ENCODE data around the gene LIG1.

The LIG1 gene

GRCh38 chr19:48169939-48170803, at the start of gene LIG1, which contains the start of gene ZSWIM9:
LIG1 (minus strand) TSS chr19:48170344; CDS start chr19:48165566, 4,778 bp downstream.
ZSWIM9 (plus strand) TSS chr19:48170680; CDS start chr19:48171803, 1,123 bp downstream.
- no peak for TF ChIP-seq EZH2 (IDR thresholded peaks at IDR 0.05)
- TF ChIP-seq POLR2AphosphoS5 (IDR thresholded peaks at IDR 0.05; ENCODE audit: borderline replicate concordance, low read depth, low read length): peak; percentile 47; the same call in 1 of the 2 replicates
- peak; percentile 70 for TF ChIP-seq FOXP2 (optimal IDR thresholded peaks at IDR 0.05; ENCODE audit: control extremely low read depth, extremely low read length, insufficient read depth)
- H3K27ac ChIP-seq: peak within 1 kb of the TSS; percentile 96
- H3K9me3 ChIP-seq (ENCODE audit: low read depth, low read length): no peaks in the 10 kb centered on the region
- DNase-seq (ENCODE audit: low read depth, low spot score): peak; percentile 79
- H3K4me3 ChIP-seq: peak within 1 kb of the TSS; percentile 99
- peak within 1 kb of the TSS; percentile 87 for H3K9ac ChIP-seq (ENCODE audit: insufficient read length)
- peaks cover 21% of the 10 kb centered on the region for H3K36me3 ChIP-seq (ENCODE audit: insufficient read depth, low read length)

DNA sequence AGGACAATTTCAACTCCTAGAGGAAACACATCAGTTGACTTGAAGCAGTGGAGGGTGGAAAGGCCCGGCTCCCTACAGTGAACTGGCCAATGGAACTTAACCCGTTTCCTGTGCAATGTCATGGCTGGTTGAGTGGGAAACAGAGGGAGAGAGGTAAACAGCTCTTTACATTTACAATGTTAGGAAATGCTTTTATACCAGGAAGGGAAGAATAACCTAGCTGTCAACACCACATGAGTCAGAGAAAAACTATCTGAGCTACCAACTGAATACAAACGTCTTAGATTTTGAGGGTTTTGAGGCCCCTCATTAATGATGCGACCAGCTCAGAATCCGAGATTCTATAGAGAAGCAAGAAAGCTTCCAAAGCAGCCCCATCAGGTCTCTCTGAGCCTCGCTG, 48.9 kb upstream of the LIG1 start:
- no peak overlapping the region for H3K4me3 ChIP-seq
- DNase-seq (ENCODE audit: low read depth, low spot score): no peak
- no peaks in the 10 kb centered on the region for H3K9me3 ChIP-seq (ENCODE audit: low read depth, low read length)
- H3K36me3 ChIP-seq (ENCODE audit: insufficient read depth, low read length): 0 out of 2 replicates have a peak, but pooled peaks cover 9% of the 10 kb centered on the region
- H3K9ac ChIP-seq (ENCODE audit: insufficient read length): no peak overlapping the region
- H3K27ac ChIP-seq: 0 out of 2 replicates have a peak overlapping the region, but pooled peaks have one; percentile 25
- no peak for TF ChIP-seq POLR2AphosphoS5 (IDR thresholded peaks at IDR 0.05; ENCODE audit: borderline replicate concordance, low read depth, low read length)
- TF ChIP-seq EZH2 (IDR thresholded peaks at IDR 0.05): no peak
- TF ChIP-seq FOXP2 (optimal IDR thresholded peaks at IDR 0.05; ENCODE audit: control extremely low read depth, extremely low read length, insufficient read depth): no peak

DNA sequence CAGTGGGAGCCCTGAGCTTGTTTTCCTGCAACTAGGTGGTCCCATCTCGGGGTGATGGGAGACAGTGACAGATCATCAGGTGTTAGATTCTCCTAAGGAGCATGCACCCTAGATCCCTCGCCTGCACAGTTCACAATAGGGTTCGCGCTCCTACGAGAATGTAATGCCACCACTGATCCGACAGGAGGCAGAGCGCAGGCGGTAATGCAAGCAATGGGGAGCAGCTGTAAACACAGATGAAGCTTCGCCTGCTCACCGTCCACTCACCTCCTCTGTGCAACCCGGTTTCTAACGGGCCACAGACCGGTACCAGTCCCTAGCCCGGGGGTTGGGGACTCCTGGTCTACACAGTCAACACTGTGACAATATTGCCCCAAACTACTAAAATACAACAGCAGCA, 46.8 kb upstream of the LIG1 start:
- TF ChIP-seq POLR2AphosphoS5 (IDR thresholded peaks at IDR 0.05; ENCODE audit: borderline replicate concordance, low read depth, low read length) (no peak), FOXP2 (optimal IDR thresholded peaks at IDR 0.05; ENCODE audit: control extremely low read depth, extremely low read length, insufficient read depth) (no peak)
- Histone ChIP-seq H3K9ac (ENCODE audit: insufficient read length) (no peak overlapping the region), H3K4me3 (no peak overlapping the region), H3K27ac (0 out of 2 replicates have a peak overlapping the region, but pooled peaks have one; percentile 20), H3K36me3 (ENCODE audit: insufficient read depth, low read length) (0 out of 2 replicates have a peak, but pooled peaks cover 9% of the 10 kb centered on the region), H3K9me3 (ENCODE audit: low read depth, low read length) (no peaks in the 10 kb centered on the region)
- no peak for DNase-seq (ENCODE audit: low read depth, low spot score)

GRCh38 chr19:48213959-48214358, 43.8 kb upstream of the LIG1 start:
- no peak overlapping the region for H3K4me3 ChIP-seq
- peaks cover 14% of the 10 kb centered on the region; the same call in 1 of the 2 replicates for H3K36me3 ChIP-seq (ENCODE audit: insufficient read depth, low read length)
- H3K9ac ChIP-seq (ENCODE audit: insufficient read length): no peak overlapping the region
- DNase-seq (ENCODE audit: low read depth, low spot score): no peak
- no peak for TF ChIP-seq POLR2AphosphoS5 (IDR thresholded peaks at IDR 0.05; ENCODE audit: borderline replicate concordance, low read depth, low read length)
- TF ChIP-seq FOXP2 (optimal IDR thresholded peaks at IDR 0.05; ENCODE audit: control extremely low read depth, extremely low read length, insufficient read depth): no peak
- no peak for TF ChIP-seq EZH2 (IDR thresholded peaks at IDR 0.05)
- H3K27ac ChIP-seq: no peak overlapping the region
- no peaks in the 10 kb centered on the region for H3K9me3 ChIP-seq (ENCODE audit: low read depth, low read length)

DNA sequence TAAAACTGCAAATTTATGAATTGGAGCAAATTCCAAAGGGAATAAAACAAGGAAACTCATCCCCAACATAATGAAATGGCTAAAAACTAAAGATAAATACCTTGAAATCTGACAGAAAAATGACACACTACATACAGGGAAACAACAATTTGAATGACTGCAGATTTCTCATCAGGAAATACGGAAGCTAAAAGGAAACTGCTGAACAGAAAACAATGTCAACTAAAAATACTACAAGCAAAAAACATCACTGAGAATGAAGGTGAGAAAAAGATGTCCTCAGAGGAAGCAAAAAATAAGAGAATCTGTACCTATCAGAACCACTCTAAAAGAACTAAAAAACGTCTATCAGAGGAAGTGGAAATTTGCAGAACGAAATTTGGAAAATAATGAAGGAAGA, 39.9 kb upstream of the LIG1 start:
- no peak overlapping the region for H3K9ac ChIP-seq (ENCODE audit: insufficient read length)
- H3K9me3 ChIP-seq (ENCODE audit: low read depth, low read length): no peaks in the 10 kb centered on the region
- H3K36me3 ChIP-seq (ENCODE audit: insufficient read depth, low read length): peaks cover 9% of the 10 kb centered on the region
- DNase-seq (ENCODE audit: low read depth, low spot score): no peak
- no peak for TF ChIP-seq FOXP2 (optimal IDR thresholded peaks at IDR 0.05; ENCODE audit: control extremely low read depth, extremely low read length, insufficient read depth)
- TF ChIP-seq EZH2 (IDR thresholded peaks at IDR 0.05): no peak
- TF ChIP-seq POLR2AphosphoS5 (IDR thresholded peaks at IDR 0.05; ENCODE audit: borderline replicate concordance, low read depth, low read length): no peak
- H3K27ac ChIP-seq: 0 out of 2 replicates have a peak overlapping the region, but pooled peaks have one; percentile 11
- no peak overlapping the region for H3K4me3 ChIP-seq

- no peak overlapping the region for H3K27ac ChIP-seq
- TF ChIP-seq FOXP2 (optimal IDR thresholded peaks at IDR 0.05; ENCODE audit: control extremely low read depth, extremely low read length, insufficient read depth) (no peak), POLR2AphosphoS5 (IDR thresholded peaks at IDR 0.05; ENCODE audit: borderline replicate concordance, low read depth, low read length) (no peak), EZH2 (IDR thresholded peaks at IDR 0.05) (no peak)
- no peak overlapping the region for H3K4me3 ChIP-seq
- peaks cover 9% of the 10 kb centered on the region for H3K36me3 ChIP-seq (ENCODE audit: insufficient read depth, low read length)
- no peaks in the 10 kb centered on the region for H3K9me3 ChIP-seq (ENCODE audit: low read depth, low read length)
- H3K9ac ChIP-seq (ENCODE audit: insufficient read length): no peak overlapping the region
- no peak for DNase-seq (ENCODE audit: low read depth, low spot score)
Observed at GRCh38 chr19:48206397-48207093, 36.4 kb upstream of the LIG1 start.

GRCh38 chr19:48203794-48204628, 33.9 kb upstream of the LIG1 start:
- TF ChIP-seq EZH2 (IDR thresholded peaks at IDR 0.05) (no peak), FOXP2 (optimal IDR thresholded peaks at IDR 0.05; ENCODE audit: control extremely low read depth, extremely low read length, insufficient read depth) (no peak), POLR2AphosphoS5 (IDR thresholded peaks at IDR 0.05; ENCODE audit: borderline replicate concordance, low read depth, low read length) (peak; percentile 95)
- Histone ChIP-seq H3K27ac (peak overlapping the region; percentile 64), H3K36me3 (ENCODE audit: insufficient read depth, low read length) (peaks cover 4% of the 10 kb centered on the region; the same call in 1 of the 2 replicates), H3K9me3 (ENCODE audit: low read depth, low read length) (no peaks in the 10 kb centered on the region), H3K4me3 (peak overlapping the region; percentile 80), H3K9ac (ENCODE audit: insufficient read length) (peak overlapping the region; percentile 81)
- peak; percentile 87 for DNase-seq (ENCODE audit: low read depth, low spot score)
